GM18505 (cell line): ENCODE results near the gene C9.
"Not testable (repeated sequence)": the region's sequence is repeated elsewhere in the genome, so short reads cannot be mapped to it uniquely, and the experiment has no call there.

Experiments
- ATAC-seq: cut with Tn5 transposase; IDR thresholded peaks from one replicate; pipeline ENCODE4 v1.9.1; 2021; ENCODE audit not compliant: unreplicated experiment
- POLR2A ChIP-seq: IDR thresholded peaks from 4 replicates; pipeline ENCODE4 v1.6.1; 2011; ENCODE audit warnings: borderline replicate concordance; ENCODE audit not compliant: insufficient read depth, insufficient read length; ENCODE audit errors: extremely low read depth

The C9 gene

GRCh38 chr5:39249564-39250274, 114.6 kb downstream of the C9 start:
- no peak for ATAC-seq
- TF ChIP-seq POLR2A, result no peak

GRCh38 chr5:39249069-39249468, 115.2 kb downstream of the C9 start:
- no peak for ATAC-seq
- TF ChIP-seq POLR2A, result no peak

- TF ChIP-seq POLR2A, result no peak
- no peak for ATAC-seq
Measured at GRCh38 chr5:39240750-39241149, 123.5 kb downstream of the C9 start.

GRCh38 chr5:39238366-39239105, 125.8 kb downstream of the C9 start:
- no peak for ATAC-seq
- TF ChIP-seq POLR2A, result no peak

GRCh38 chr5:39236718-39237117, 127.6 kb downstream of the C9 start:
- no peak for ATAC-seq

GRCh38 chr5:39235648-39236047, 128.6 kb downstream of the C9 start:
- ATAC-seq, result no peak
- no peak for TF ChIP-seq POLR2A

More at GRCh38 chr5:39236718-39237117, 127.6 kb downstream of the C9 start:
- TF ChIP-seq POLR2A, result no peak

- not testable (repeated sequence) for ATAC-seq
Measured at GRCh38 chr5:39234494-39234893, 129.8 kb downstream of the C9 start.
